ENCODE data around the gene MVB12B.

The MVB12B gene

DNA sequence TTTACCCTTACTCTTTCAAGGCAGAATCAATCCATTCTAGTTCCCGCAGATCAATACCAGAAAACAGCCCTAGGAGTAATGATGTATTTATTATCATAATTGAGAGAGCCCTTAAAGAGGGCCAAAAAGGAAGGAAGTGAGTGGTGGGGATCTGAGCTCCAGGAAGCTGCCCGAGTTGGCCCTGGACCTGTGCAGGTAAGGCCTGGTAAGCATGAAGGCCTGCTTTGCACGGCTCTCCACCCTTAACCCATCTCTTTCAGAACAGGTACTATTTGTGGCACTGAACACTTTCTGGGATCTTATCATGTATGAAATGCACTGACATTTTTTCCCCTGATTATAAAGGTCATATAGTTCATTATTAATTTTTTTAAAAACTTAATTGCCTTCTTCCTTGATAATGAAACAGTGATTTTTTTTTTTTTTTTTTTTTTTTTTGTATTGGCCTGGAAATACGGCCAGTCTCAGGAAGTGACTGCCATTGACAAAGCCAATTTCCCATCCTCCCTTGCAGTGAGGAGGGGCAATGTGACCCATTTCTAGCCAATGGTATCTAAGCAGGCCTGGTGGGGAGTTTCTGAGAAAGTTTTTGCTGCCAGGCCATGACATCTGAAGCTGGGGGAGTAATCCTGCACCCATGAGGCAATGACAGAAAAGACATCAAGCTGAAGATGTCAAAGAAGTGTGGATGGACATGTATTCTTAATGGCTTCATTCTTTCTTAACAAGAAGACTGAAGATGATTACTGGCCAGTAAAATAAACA, 6.3 kb upstream of the MVB12B start:
- no peak overlapping the region for H3K4me3 ChIP-seq (ENCODE audit: low read depth, low read length)
- no peak for DNase-seq (ENCODE audit: low read depth)
- no peak for TF ChIP-seq CTCF (IDR thresholded peaks at IDR 0.05; ENCODE audit: control insufficient read depth, extremely low read depth, insufficient read depth)

DNA sequence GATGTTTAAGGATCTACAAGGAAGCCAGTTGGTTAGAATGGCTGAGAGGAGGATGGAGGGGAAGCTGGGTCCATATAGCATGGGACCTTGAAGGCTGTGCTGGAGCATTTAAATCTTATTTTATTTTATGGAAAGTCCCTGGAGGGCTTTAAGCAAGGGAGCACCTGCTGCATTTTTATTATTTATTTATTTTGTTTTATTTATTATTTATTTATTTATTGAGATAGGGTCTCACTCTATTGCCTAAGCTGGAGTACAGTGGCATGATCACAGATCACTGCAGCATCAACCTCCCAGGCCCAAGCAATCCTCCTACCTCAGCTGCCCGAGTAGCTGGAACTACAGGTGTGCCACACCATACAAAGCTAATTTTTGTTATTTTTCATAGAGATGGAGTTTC, 4.9 kb upstream of the MVB12B start:
- no peak for DNase-seq (ENCODE audit: low read depth)
- no peak overlapping the region for H3K4me3 ChIP-seq (ENCODE audit: low read depth, low read length)
- no peak for TF ChIP-seq CTCF (IDR thresholded peaks at IDR 0.05; ENCODE audit: control insufficient read depth, extremely low read depth, insufficient read depth)

DNA sequence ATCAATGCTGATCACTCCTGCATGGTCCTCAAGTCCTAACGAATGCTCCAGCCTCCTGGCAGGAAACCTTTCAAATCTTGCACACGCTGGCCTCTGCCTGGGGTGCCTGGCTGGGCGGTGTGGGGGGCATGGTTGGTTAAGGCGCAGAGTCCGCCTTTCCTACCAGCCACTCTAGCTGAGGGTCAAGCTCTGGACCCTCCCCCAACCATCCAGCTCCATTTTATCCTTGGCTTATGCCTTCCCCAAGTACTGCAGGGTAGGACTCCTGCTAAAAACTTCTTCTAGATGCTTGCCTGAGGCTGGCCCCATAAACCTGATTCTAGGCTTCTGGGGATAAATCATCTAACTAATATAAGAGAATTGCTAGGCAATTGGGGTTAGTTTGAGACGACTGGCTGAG, 808 bp upstream of the MVB12B start:
- DNase-seq (ENCODE audit: low read depth), result no peak
- peak overlapping the region; percentile 46 for H3K4me3 ChIP-seq (ENCODE audit: low read depth, low read length)

GRCh38 chr9:126327006-126327713, 531 bp downstream of the MVB12B start:
- H3K4me3 ChIP-seq (ENCODE audit: low read depth, low read length), result peak overlapping the region; percentile 65
- TF ChIP-seq CTCF (IDR thresholded peaks at IDR 0.05; ENCODE audit: control insufficient read depth, extremely low read depth, insufficient read depth), result 0 out of 2 replicates have a peak, but pooled peaks have one; percentile 13
- DNase-seq (ENCODE audit: low read depth), result no peak

More for the DNA sequence above, 808 bp upstream of the MVB12B start:
- no peak for TF ChIP-seq CTCF (IDR thresholded peaks at IDR 0.05; ENCODE audit: control insufficient read depth, extremely low read depth, insufficient read depth)

DNA sequence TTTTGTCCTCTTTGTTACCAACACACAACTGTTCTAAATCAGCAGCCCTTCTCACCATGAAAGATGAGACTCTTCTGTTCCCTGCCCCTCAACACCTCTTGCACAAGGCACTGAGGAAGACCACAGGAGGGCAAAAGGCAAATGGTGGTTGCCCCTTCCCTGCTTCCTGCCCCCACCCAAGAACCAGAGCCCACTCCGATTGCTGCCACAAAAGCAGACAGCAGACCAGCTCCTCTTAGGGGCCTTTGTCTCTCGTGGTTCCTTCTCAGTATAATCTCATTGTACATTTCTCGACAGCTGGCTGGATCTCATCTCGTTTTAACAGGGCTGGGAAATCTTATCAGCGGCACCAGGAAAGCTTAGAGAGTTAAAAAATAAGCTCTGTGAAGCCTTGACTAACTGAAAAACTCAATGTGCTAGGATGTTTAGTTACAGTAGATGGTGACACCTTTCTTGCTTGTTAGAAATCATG, 1.1 kb downstream of the MVB12B start:
- no peak for DNase-seq (ENCODE audit: low read depth)
- peak overlapping the region; percentile 65 for H3K4me3 ChIP-seq (ENCODE audit: low read depth, low read length)
- no peak for TF ChIP-seq CTCF (IDR thresholded peaks at IDR 0.05; ENCODE audit: control insufficient read depth, extremely low read depth, insufficient read depth)

GRCh38 chr9:126328407-126328806, 1.8 kb downstream of the MVB12B start:
- DNase-seq (ENCODE audit: low read depth), result no peak
- H3K4me3 ChIP-seq (ENCODE audit: low read depth, low read length), result no peak overlapping the region
- TF ChIP-seq CTCF (IDR thresholded peaks at IDR 0.05; ENCODE audit: control insufficient read depth, extremely low read depth, insufficient read depth), result no peak

Data from LNCaP clone FGC (cell line).